Superior temporal gyrus (tissue), 1 donor: ENCODE measurements around the gene ATP5MC3.
A peak's percentile ranks its signal among the peaks of the same experiment; 100 is the strongest.
"Not testable (repeated sequence)": the region's sequence is repeated elsewhere in the genome, so short reads cannot be mapped to it uniquely, and the experiment has no call there.

Source experiments
- DNase-seq: peaks from one replicate; pipeline ENCODE4 v3.0.0-alpha.2; 2016; ENCODE audit errors: extremely low spot score

The ATP5MC3 gene

GRCh38 chr2:175181104-175181876 is at the start of gene ATP5MC3:
TSS of gene ATP5MC3 (minus strand) at chr2:175181710. CDS start at chr2:175181393, 317 bp downstream.
- DNase-seq: peak; percentile 96

DNA sequence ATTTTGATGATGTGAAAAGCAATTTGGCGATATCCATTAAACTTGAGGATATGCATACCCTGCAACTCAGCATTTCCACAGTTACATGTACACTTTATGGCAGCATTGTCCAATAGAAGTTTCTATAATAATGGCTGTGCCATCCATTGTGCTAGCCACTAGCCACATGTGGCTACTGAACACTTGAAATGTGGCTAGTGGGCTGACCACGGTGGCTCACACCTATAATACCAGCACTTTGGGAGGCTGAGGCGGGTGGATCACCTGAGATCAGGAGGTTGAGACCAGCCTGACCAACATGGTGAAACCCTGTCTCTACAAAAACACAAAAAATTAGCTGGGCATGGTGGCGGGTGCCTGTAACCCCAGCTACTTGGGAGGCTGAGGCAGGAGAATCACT is 47.1 kb upstream of the ATP5MC3 start:
- DNase-seq: not testable (repeated sequence)

- DNase-seq: no peak
Observed at GRCh38 chr2:175228179-175228578, 46.7 kb upstream of the ATP5MC3 start.

GRCh38 chr2:175227393-175227792 is 45.9 kb upstream of the ATP5MC3 start:
- DNase-seq: no peak

- no peak for DNase-seq
Observed at GRCh38 chr2:175220075-175220474, 38.6 kb upstream of the ATP5MC3 start.

GRCh38 chr2:175218551-175218950 is 37.0 kb upstream of the ATP5MC3 start:
- no peak for DNase-seq

DNA sequence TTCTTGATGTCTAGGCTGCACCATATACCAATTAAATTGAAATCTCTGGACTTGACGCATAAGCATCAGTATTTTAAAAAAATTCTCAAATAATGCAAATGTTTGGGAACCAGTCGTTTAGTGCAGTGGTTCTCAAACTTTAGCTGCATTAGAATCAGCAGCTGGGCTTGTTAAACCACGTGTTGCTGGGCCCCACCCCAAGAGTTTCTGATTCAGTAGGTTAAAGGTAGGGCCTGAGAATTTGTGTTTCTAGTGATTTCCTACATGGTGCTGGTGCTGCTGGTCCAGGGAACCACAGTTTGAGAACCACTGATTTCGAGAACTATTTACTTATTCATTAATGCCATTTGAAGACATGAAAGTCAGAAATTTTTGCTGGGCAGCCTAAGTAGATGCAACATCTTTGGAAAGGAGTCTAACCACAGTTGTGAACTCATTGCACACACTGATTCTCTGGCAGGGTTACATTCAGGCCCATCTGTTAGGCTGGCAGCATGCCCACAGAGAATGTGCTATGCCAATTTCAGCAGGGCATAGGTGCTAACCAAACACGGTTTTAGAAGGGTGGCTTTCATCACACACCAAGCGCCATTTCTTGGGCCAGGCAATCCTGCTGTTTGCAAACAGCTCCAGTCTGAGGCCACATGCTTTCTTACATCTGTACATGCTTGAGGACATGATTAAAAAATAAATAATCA is 26.4 kb upstream of the ATP5MC3 start:
- DNase-seq: peak; percentile 40

GRCh38 chr2:175206866-175207265 is 25.4 kb upstream of the ATP5MC3 start:
- no peak for DNase-seq

DNA sequence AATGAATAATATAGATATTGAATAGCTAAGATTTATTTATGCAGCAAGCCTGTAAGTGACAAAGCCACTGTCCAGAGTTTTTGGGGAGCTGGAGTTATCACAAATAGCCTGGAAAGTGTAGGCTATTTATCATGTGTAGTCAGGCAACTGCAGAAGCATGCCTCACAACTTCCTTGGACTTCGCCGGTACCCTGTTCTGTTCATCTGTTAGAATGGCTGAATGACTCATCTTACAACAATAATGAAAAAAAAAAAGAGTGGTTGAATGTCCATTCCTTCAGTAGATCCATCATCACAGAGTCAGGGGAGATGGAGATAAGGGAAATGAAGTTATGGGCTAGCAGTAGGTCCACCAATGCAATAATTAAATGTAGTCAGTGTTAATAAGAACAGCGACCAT is 24.0 kb upstream of the ATP5MC3 start:
- DNase-seq: no peak

DNA sequence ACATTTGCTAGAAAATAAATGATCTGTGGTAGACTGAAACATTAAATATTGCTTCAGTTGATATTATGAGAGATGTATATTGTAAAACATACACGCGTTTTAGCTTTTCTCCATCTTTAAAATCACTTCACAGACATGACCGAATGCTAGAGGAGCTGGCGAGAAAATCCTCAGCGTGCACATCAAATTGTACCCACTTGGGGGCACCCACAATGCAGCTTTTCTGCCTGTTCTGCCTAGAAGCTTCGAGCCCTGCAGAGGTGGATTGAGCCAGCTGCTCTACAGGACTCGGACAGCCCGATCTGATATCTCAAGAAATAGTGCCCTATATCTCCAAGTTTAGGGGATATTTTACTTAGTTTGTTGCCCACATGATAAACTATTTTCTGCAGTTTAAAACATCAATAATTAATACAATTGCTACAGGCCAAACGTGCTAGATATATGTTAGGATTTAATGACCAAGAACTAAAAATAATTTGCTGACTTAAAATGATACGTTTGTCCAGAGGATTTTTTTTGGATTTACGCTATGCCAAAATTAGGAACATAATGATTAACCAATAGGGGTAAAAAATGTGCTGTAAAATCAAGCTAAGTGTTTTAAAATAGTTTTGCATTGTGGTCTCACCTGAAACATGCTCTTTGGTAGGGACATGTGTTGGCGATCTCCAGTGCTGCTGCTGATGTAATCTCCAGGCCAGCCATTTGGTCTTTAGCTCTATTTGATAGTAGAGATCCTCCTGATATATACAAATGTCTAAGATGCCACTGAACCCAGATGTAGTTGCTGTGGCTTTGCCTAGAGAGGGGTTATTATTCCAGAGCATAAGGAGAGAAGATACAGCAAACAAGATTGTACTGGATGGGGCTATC is 22.3 kb upstream of the ATP5MC3 start:
- DNase-seq: peak; percentile 72

GRCh38 chr2:175195012-175195411 is 13.5 kb upstream of the ATP5MC3 start:
- no peak for DNase-seq

DNA sequence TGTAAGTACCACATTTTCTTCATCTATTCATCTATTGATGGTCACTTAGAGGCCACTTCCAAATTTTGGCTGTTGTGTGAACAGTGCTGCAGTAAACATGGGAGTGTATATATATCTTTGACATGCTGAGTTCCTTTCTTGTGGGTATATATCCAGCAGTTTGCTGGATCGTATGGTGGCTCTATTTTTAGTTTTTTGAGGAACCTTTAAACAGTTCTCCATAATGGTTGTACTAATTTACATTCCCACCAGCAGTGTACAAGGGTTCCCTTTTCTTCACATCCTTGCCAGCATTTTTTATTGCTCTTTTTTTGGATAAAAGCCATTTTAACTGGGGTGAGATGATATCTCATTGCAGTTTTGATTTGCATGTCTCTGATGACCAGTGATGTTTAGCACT is 7.3 kb upstream of the ATP5MC3 start:
- DNase-seq: no peak

DNA sequence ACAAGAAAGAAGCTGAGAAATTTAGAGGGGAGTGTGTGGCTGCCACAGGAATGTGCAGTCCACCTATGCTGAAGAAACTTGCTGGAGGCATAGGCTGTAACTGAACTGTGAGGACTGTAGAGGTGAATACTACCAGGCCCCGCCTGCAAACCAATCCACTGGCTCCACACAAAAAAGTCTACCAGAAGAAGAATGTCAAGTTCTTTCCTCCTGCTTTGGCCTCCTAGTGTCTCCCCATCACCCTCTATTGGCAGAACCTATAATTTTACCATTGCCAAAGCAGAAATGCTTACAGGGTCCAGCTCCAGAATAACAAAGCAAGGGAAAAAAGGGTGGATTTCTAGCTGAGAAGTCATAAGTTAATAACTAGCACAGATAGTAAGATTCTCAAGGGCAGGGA is 5.9 kb upstream of the ATP5MC3 start:
- no peak for DNase-seq

DNA sequence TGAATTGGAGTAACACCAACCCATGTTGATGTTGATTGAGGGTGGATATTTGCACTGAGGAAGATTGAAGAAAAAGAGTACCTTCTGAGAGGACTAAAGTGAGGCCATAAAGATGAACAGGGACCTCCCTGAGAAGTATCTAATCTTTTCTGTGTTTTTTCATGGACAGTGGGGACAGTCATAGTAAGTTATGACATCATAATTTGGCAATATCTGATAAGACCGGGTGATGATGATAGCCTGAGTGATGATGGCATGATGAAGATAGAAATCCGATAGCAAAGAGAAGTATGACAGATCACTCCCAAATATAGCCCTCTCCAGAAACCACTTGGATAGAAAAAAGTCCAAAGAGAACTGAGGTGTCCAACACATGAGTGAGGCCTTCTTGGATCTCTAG is 2.2 kb upstream of the ATP5MC3 start:
- DNase-seq: no peak

DNA sequence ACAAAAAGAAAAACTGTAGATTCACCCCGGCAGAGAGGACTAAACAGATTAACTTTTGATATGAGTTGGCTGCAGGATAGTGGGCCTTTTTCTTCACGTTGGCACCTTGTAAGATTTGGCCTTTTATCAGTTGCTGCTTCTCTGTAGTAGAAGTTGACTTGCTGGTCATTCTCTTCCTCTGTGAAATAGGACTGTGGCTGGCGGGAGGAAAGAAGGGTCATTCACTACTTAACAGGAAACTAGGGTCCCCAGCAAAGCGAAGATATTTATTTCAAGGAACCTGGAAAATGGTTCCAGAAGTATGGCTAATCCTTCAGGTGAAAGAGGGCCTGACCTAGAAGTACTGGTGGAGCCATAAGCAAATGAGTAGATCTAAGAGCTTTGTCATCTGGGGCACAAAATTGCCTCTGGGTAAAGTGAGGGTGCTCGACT is 383 bp upstream of the ATP5MC3 start:
- DNase-seq: no peak

DNA sequence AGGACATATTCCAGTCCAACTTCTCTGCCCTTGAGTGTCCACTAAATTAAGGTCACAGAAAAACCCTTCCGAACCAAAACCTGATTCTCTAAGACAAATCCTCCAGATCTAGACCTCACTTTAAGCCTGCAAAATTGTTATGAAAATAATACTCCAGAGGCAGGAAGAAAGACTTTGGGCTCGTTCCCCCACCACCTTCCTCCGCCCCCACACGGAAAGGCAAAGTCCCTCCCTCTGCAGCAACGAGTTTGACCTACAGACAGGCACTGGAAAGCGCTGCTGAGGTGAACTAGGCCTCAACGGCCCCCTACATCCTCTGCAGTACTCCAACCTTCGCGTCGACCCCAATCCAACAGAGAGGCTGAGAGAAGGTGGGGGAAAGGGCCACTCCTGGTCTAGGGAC is 808 bp downstream of the ATP5MC3 start:
- peak; percentile 47 for DNase-seq

DNA sequence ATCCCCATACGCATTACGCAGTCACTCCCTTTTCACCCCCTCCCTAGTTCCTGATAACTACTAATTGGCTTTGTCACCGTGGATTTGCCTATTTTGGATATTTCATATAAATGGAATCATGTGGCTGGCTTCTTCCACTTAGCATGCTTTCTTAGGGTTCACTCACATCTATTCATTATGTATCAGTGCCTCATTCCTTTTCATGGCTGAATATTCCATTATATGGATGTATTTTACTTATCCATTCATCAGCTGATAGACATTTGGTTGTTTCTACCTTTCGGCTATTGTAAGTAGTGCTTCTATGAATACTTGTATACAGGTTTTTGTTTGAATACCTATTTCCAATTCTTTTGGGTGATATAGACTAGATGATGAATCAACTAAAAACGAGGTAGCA is 4.9 kb downstream of the ATP5MC3 start:
- DNase-seq: no peak

GRCh38 chr2:175175896-175176295 is 5.6 kb downstream of the ATP5MC3 start:
- DNase-seq: no peak

DNA sequence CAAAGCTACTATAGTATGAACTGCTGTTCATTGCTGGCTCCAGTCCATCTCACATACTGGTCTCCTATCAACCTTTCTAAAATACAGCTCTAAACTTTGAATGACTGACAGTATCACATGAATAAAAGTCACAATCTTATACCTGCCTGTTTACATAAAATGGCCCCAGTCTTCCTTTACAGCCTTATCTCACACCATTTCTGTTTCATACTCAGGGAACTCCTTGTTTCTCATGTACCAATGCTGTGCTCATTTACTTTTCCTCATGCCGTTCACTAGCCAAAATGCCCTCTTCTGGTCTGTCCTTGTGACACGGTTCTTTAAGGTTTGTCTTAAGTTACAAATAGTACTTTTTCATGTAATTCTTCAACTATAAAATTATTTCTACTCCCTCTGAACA is 6.2 kb downstream of the ATP5MC3 start:
- no peak for DNase-seq

DNA sequence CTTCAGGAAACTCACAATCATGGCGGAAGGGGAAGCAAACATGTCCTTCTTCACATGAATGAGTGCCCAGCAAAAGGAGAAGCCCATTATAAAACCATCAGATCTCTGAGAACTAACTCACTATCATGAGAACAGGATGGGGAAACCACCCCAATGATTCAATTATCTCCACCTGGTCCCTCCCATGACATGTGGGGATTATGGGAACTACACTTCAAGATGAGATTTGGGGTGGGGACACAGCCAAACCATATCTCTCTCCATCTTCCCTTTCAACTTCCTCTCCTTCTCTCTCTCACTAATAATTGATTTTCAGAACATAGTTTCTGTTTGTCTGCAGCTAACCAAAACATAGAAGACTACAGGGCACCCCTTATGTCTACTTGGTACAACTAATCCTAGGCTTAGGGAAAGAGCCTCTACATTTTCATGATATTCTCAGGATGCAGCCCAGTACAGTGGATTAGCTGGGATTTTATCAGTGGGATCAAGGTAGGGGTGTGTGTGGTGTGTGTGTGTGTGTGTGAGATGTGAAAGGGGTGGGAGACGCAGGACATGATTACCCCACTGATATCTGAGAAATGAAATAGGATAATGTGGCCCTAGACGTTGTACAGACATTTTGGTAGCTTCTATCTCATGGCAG is 10.7 kb downstream of the ATP5MC3 start:
- DNase-seq: no peak

- DNase-seq: no peak
Observed at GRCh38 chr2:175169191-175169590, 12.3 kb downstream of the ATP5MC3 start.

DNA sequence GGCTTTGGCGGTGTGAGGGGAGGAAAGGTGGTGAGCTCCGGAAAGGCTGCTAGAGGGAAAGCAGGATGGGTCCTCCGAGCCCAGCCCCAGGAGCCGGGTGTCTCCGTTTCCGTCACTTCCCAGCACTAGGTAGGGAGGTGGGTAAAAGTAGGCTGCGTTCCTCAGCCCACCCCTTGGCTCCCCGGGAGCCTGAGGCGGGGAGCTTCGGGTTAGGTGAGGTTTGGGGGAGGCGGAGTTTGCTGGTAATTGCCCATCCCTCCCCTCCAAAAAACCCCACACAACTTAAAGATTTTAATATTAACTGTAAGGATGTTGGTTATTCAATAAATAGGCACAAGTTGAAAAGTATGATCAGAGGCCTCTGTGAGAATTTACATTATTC is 13.0 kb downstream of the ATP5MC3 start:
- DNase-seq: no peak
